ENCODE measurements around the gene SDK1.

SDK1 gene

GRCh38 chr7:4150731-4151130, 849.7 kb downstream of the SDK1 start:
- DNase-seq: no peak

GRCh38 chr7:4151524-4151923, 850.5 kb downstream of the SDK1 start:
- DNase-seq: no peak

- no peak for DNase-seq
Measured at GRCh38 chr7:4151926-4152549, 851.0 kb downstream of the SDK1 start.

- no peak for DNase-seq
Measured at GRCh38 chr7:4154882-4155535, 854.0 kb downstream of the SDK1 start.

- DNase-seq: no peak
Measured at GRCh38 chr7:4156190-4156589, 855.1 kb downstream of the SDK1 start.

- no peak for DNase-seq
Measured at GRCh38 chr7:4157651-4158050, 856.6 kb downstream of the SDK1 start.

GRCh38 chr7:4158441-4159153, 857.5 kb downstream of the SDK1 start:
- DNase-seq: no peak

- DNase-seq: no peak
Measured at GRCh38 chr7:4159154-4159501, 858.1 kb downstream of the SDK1 start.

GRCh38 chr7:4159761-4160554, 858.9 kb downstream of the SDK1 start:
- DNase-seq: no peak

- no peak for DNase-seq
Measured at GRCh38 chr7:4162884-4163564, 862.0 kb downstream of the SDK1 start.

- DNase-seq: no peak
Measured at GRCh38 chr7:4163565-4164203, 862.6 kb downstream of the SDK1 start.

GRCh38 chr7:4164556-4164955, 863.5 kb downstream of the SDK1 start:
- DNase-seq: no peak

- DNase-seq: no peak
Measured at GRCh38 chr7:4166340-4166739, 865.3 kb downstream of the SDK1 start.

GRCh38 chr7:4166807-4167206, 865.8 kb downstream of the SDK1 start:
- no peak for DNase-seq

GRCh38 chr7:4167385-4167910, 866.4 kb downstream of the SDK1 start:
- DNase-seq: no peak

GRCh38 chr7:4168041-4168440, 867.0 kb downstream of the SDK1 start:
- DNase-seq: no peak

GRCh38 chr7:4168541-4168940, 867.5 kb downstream of the SDK1 start:
- DNase-seq: no peak

GRCh38 chr7:4169455-4169854, 868.4 kb downstream of the SDK1 start:
- no peak for DNase-seq

- DNase-seq: no peak
Measured at GRCh38 chr7:4170997-4171786, 870.1 kb downstream of the SDK1 start.

GRCh38 chr7:4172883-4173282, 871.8 kb downstream of the SDK1 start:
- DNase-seq: no peak

- DNase-seq: no peak
Measured at GRCh38 chr7:4173615-4174014, 872.6 kb downstream of the SDK1 start.
